Spinal cord (tissue), 10 donors: ENCODE measurements around the gene COL23A1. TPM values are rescaled to one million over a fixed set of nuclear protein-coding genes. Genes with fewer than 3 reads are reported as not detected.
"Not testable (repeated sequence)": the region's sequence is repeated elsewhere in the genome, so short reads cannot be mapped to it uniquely, and the experiment has no call there.

Experiments used
- DNase-seq, 6 donors: peaks; one replicate each; pipeline versions ENCODE4 v3.0.0 to v3.0.0-alpha.2; 2013 to 2015; ENCODE audit warnings: low spot score in 6 of 6, low read depth in 4 of 6
- H3K27ac ChIP-seq: one replicate; pipeline ENCODE4 v1.5.1; 2013; ENCODE audit warnings: low read depth, low read length, control low read depth
- H3K27me3 ChIP-seq: one replicate; pipeline ENCODE4 v1.6.1; 2013; ENCODE audit warnings: low read length; ENCODE audit not compliant: control insufficient read depth, insufficient read depth
- H3K36me3 ChIP-seq: one replicate; pipeline ENCODE4 v1.6.1; 2013; ENCODE audit warnings: low read length; ENCODE audit not compliant: control insufficient read depth, insufficient read depth
- H3K4me1 ChIP-seq: one replicate; pipeline ENCODE4 v1.6.1; 2013; ENCODE audit warnings: low read length; ENCODE audit not compliant: control insufficient read depth, insufficient read depth
- H3K4me3 ChIP-seq: one replicate; pipeline ENCODE4 v1.5.1; 2013; ENCODE audit warnings: low read depth, low read length, control low read depth
- H3K9me3 ChIP-seq: one replicate; pipeline ENCODE4 v1.6.1; 2013; ENCODE audit warnings: low read length; ENCODE audit not compliant: control insufficient read depth, insufficient read depth
- WGBS: methylation state at CpG from one replicate; pipeline ENCODE4 v1.1.5; 2013; ENCODE audit warnings: missing lambda C conversion rate; ENCODE audit not compliant: insufficient coverage; 5-methylcytosine and 5-hydroxymethylcytosine counted together
- polyA plus RNA-seq, 2 donors: library from polyadenylated mRNA; unstranded; fragments of 120-200 nt; gene quantifications; one replicate each; pipeline ENCODE4 v1.2.1, GENCODE V29; 2013; ENCODE audit not compliant: insufficient read length in 2 of 2
- total RNA-seq, 2 donors: library from RNA; depleted of rRNA in 1 of 2; stranded (reverse); fragments of 120-200 nt in 1 of 2; fragments of >200 nt in 1 of 2; gene quantifications; one replicate each; pipeline versions ENCODE4 v1.2.3 to v1.2.4, GENCODE V29; 2013 to 2014
- donor health status: healthy.

The COL23A1 gene
- total and polyA plus RNA-seq, 4 donors, result 2.8 to 9.7 (median 8.0) TPM

DNA sequence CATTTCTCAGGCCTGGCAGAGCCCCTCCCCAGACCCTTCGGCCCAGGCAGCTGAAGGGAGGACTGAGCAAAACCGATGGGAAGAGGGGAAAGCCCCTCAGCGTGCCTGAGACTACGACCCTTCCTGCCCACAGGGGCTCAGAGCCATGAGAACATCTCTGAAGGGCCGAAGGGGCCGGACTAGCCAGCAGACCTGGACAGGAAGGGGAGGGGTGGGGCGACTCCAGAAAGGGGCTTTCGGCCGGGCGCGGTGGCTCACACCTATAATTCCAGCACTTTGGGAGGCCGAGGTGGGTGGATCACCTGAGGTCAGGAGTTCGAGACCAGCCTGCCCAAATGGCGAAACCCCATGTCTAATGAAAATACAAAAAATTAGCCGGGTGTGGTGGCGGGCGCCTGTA lies 271.8 kb downstream of the COL23A1 start:
- no peak for DNase-seq
- no peaks in the 10 kb centered on the region for H3K27me3 ChIP-seq

DNA sequence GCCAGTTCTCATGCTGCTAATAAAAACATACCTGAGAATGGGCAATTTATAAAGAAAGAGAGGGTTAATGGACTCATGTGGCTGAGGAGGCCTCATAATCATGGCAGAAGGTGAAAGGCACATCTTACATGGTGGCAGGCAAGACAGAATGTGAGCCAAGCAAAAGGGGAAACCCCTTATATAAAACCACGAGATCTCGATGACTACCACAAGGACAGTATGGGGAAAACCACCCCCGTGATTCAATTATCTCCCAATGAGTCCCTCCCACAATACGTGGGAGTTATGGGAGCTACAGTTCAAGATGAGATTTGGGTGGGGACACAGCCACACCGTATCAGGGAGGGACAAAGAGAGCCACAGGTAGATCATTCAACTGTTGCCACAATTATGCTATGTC lies 272.5 kb downstream of the COL23A1 start:
- H3K27me3 ChIP-seq, DNase-seq, H3K36me3 ChIP-seq, H3K4me1 ChIP-seq, H3K27ac ChIP-seq, H3K9me3 ChIP-seq, H3K4me3 ChIP-seq: not testable (repeated sequence)
- WGBS, result 100% methylated on average over 1 of the region's 5 CpGs

More for the DNA sequence above, 271.8 kb downstream of the COL23A1 start:
- Histone ChIP-seq H3K27ac (no peak overlapping the region), H3K9me3 (no peaks in the 10 kb centered on the region), H3K36me3 (no peaks in the 10 kb centered on the region), H3K4me1 (peaks cover 15% of the 10 kb centered on the region), H3K4me3 (no peak overlapping the region)
- 95% methylated on average over 13 of the region's 17 CpGs for WGBS

DNA sequence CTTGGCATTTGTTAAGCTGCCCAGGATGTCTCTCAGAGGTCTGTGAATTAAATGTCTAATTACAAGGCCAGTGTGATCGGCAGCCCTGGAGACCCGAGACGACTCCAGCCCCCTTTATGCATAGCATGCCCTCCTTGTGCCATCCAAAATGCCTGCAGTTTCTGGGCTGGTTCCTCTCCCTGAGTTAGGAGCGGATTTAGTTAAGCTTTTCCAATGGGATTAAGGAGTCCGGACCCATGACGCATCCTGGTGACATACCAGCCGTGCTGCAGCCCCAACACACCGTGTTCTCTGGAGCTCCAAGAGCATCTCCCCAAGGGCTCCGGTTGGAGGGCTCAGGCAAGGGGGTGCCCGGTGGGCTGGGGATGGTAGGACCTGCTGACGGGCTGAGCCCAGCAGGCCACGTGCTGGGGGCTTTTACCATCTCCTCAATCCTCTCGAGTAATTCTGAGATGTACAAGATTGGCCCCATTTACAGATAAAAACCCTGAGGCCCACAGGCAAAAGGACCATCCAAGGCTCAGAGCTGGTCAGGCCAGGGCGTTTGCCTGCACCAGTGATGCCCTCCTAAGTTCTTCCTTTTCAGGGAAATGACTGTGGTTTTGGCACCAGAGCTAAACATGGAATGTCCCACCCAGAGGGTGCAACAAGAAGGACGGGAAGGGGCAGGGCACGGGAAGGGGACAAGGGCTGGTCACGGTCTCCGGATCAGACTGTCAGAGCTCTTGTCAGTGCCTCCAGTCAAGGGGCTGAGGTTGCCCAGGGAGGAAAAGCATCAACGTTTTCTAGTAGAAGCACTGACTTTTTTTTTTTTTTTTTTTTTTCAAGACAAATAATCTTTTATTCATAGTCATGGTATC lies 275.0 kb downstream of the COL23A1 start:
- 85% methylated on average over 16 of the region's 19 CpGs for WGBS
- DNase-seq, result no peak
- Histone ChIP-seq H3K4me3 (no peak overlapping the region), H3K36me3 (no peaks in the 10 kb centered on the region), H3K27me3 (no peaks in the 10 kb centered on the region), H3K9me3 (no peaks in the 10 kb centered on the region), H3K4me1 (peaks cover 10% of the 10 kb centered on the region), H3K27ac (no peak overlapping the region)

DNA sequence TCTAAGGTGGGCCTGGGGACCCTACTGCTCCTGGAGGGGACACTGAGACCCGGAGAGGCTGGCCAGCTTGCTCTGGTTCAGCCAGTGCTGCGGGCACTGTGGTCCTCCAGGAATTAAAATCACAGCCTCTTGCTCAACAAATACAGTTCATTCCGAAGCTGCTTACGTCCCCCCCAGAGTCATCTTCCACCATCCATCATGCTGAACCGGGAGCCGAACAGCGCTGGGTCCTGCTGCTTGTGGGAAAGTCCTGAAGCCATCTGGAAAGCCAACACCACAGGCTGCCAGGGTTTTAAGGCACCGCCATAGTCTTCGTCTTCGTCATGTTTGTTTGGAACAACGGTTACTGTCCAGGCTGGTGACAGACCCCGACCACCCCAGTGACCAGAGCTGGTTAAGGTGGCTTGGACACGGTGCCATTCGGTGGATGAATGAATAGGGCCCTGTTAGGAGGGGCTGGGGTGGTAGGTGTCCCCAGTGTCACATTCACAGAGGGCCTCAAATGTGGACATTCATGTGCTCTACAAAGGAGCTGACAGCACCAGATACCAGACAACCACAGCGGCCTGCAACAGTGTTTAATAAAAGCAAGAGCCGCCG lies 276.0 kb downstream of the COL23A1 start:
- Histone ChIP-seq H3K9me3 (no peaks in the 10 kb centered on the region), H3K27ac (no peak overlapping the region), H3K4me1 (peaks cover 10% of the 10 kb centered on the region), H3K36me3 (no peaks in the 10 kb centered on the region), H3K4me3 (no peak overlapping the region), H3K27me3 (no peaks in the 10 kb centered on the region)
- no peak for DNase-seq
- 82% methylated on average over 11 of the region's 17 CpGs for WGBS

DNA sequence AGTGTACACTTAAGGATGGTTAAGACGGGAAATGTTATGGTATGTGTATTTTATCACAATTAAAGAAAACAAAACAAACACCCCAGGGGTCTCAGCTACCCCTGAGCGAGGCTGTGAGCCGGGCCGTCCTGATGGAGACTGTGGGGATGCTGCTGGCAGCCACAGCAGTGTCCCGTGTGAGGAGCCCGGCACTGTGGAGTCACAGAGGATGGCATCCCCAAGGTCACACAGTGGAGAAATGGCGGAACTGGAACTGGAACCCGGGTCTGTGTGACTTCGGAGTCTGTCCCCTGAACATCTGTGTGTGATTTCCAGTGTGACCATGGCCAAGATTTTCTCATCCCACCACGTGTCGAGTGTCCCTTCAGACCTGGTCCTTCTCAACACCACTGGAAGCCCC lies 276.9 kb downstream of the COL23A1 start:
- Histone ChIP-seq H3K4me3 (no peak overlapping the region), H3K36me3 (no peaks in the 10 kb centered on the region), H3K27ac (no peak overlapping the region), H3K27me3 (no peaks in the 10 kb centered on the region), H3K9me3 (no peaks in the 10 kb centered on the region), H3K4me1 (peaks cover 10% of the 10 kb centered on the region)
- WGBS, result 89% methylated on average over 10 of the region's 11 CpGs
- no peak for DNase-seq

DNA sequence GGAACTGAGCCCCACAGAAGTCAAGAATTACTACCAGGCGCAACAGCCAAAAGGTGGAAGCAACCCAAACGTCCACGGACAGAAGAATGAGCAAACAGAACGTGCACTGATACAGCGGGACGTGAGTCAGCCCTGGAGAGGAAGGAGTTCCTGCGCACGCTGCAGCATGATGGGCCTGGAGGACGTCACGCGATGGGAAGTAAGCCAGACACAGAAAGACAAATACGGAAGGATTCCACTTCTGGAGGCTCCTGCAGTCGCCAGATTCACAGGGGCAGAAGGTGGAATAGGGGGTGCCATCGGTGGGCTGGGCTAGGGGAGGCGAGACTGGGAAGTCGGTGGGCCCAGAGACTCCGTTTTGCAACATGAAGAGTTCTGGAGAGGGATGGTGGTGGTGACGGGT lies 277.3 kb downstream of the COL23A1 start:
- peaks cover 10% of the 10 kb centered on the region for H3K4me1 ChIP-seq
- DNase-seq, result no peak
- H3K9me3 ChIP-seq, result no peaks in the 10 kb centered on the region
- no peaks in the 10 kb centered on the region for H3K36me3 ChIP-seq
- no peak overlapping the region for H3K27ac ChIP-seq
- 78% methylated on average over 17 of the region's 18 CpGs for WGBS
- H3K27me3 ChIP-seq, result no peaks in the 10 kb centered on the region
- H3K4me3 ChIP-seq, result no peak overlapping the region

DNA sequence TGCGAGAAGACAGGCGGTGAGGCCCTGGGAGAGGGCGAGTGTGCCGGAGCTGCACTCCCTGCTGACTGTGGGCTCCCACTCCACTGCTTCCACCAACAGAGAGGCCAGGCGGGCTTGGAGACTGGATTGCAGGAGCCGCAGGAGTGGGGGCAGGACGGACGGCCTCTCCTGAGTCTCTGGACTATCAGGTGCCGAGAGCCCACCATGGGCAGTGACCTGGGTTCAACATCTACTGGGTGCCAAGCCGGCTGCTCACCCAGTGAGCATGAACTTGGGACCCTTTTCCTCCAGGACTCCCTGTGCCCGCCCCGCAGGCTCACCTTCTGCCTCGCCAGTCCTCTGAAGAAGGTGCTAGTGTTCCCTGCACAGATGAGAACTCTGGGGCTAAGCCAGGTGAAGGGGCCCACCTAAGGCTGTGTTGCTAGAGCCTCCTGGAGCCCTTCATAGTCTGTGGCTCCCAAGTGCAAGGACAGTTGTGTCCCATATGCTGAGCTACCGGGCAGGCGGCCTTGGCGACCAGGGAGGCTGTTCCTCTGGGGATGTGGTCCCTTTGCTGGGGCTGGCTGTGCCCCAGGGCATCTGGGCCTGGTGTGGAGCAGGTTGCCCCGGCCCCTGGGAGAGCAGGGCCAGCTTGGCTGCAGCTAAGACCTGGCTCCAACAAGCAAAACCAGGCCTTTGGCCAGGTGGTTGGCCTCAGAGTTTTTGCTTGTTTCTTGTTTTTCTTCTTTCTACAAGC lies 279.9 kb downstream of the COL23A1 start:
- H3K4me3 ChIP-seq, result no peak overlapping the region
- WGBS, result 91% methylated on average over 17 of the region's 17 CpGs
- no peak overlapping the region for H3K27ac ChIP-seq
- no peaks in the 10 kb centered on the region for H3K36me3 ChIP-seq
- no peak for DNase-seq
- no peaks in the 10 kb centered on the region for H3K27me3 ChIP-seq
- H3K4me1 ChIP-seq, result peaks cover 12% of the 10 kb centered on the region
- no peaks in the 10 kb centered on the region for H3K9me3 ChIP-seq

DNA sequence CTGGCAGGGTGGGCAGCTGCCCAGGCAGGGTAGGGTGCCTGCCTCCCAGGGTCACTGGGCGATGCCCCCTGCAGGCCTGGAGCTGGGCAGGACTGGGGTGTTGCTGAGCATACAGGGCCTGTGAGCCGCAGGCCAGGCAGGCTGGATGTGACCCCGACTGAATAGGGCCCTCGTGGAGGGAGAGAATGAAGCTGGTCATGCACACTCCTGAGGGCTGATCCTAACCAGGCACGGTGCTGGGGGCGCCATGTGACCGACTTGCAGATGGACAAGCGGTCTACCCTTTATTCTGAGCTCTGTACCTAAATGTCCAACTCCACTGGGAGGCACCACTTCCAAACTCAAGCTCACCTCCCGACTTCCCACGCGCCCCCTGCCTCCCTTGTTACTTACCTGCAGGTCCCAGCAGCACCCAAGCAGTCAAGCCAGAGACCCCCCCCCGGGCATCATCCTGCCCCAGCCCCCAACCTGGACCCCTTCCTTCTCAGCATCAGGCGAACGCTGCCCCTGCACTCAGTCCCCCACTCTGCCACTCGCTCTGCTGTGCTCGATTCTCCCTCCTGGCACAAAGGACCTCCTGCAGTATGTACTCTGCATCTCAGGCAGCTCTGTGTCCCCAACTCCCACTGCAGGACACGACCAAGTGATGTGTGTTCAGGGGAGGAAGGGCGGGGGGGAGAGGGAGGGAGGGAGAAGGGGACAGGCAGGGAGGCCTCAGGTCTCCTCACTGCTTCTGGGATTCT lies 280.8 kb downstream of the COL23A1 start:
- 83% methylated on average over 16 of the region's 18 CpGs for WGBS
- Histone ChIP-seq H3K27ac (no peak overlapping the region), H3K4me3 (no peak overlapping the region), H3K36me3 (no peaks in the 10 kb centered on the region), H3K27me3 (no peaks in the 10 kb centered on the region), H3K4me1 (peaks cover 11% of the 10 kb centered on the region), H3K9me3 (no peaks in the 10 kb centered on the region)
- DNase-seq, result no peak

DNA sequence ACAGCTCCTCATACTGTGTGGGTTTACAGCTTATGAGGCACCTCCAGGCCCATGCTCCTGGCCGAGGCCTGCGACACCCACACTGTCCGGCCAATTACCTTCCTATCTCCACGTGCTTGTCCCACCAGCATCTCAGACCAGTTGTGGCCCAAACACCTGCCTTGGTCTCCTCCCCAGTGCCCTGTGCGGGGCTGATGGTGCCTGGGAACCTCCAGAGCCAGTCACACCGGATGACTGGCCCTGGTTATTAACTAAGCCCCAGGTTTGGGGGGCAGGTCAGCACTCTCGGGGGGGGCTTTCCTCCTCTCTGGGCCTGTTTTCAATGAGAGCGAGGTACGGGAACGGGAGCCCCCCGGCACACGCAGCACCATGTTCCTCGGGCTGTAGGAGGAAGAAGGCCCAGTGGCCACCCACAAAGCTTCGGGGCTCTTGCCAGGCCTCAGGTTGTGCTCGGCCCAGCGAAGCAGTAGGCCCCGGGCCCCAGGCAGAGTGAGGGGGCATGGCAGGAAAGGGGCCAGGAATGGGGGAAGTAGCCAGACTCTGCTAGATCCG lies 281.6 kb downstream of the COL23A1 start:
- 84% methylated on average over 17 of the region's 18 CpGs for WGBS
- Histone ChIP-seq H3K36me3 (no peaks in the 10 kb centered on the region), H3K9me3 (no peaks in the 10 kb centered on the region)

More for the DNA sequence above, 281.6 kb downstream of the COL23A1 start:
- no peak overlapping the region for H3K27ac ChIP-seq
- no peaks in the 10 kb centered on the region for H3K27me3 ChIP-seq
- H3K4me3 ChIP-seq, result no peak overlapping the region
- no peak for DNase-seq
- H3K4me1 ChIP-seq, result peaks cover 11% of the 10 kb centered on the region
